ENCODE data around the gene LYZ.

DNA sequence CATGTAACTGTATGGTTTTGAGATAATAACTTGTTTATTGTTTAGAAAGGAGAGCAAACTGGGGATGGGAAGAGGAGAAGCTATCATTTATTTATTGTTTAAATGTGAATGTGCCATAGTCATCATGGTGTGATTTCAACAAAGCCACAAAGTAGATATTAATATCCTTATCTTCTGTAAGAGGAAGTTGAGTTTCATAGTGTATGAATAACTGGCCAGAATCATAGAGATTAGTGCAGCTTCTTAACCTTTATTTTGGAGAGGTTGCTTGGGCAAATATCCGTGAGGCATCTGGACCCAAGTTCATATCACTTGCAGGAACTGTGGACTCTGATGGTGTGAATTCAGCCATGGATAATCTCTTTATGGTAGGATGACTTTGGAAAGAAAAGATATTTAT lies 26.8 kb upstream of the LYZ start:
- TF ChIP-seq FOS (IDR thresholded peaks at IDR 0.05; ENCODE audit: borderline replicate concordance, insufficient read depth, low read length) (no peak), POLR2AphosphoS5 (IDR thresholded peaks at IDR 0.05; ENCODE audit: insufficient read depth, low read depth, low read length) (no peak), MYC (IDR thresholded peaks at IDR 0.05; ENCODE audit: low read depth, low read length) (no peak), POLR2A (IDR thresholded peaks at IDR 0.05; ENCODE audit: low read depth, low read length) (no peak)
- TF ChIP-seq, protein P1, sequence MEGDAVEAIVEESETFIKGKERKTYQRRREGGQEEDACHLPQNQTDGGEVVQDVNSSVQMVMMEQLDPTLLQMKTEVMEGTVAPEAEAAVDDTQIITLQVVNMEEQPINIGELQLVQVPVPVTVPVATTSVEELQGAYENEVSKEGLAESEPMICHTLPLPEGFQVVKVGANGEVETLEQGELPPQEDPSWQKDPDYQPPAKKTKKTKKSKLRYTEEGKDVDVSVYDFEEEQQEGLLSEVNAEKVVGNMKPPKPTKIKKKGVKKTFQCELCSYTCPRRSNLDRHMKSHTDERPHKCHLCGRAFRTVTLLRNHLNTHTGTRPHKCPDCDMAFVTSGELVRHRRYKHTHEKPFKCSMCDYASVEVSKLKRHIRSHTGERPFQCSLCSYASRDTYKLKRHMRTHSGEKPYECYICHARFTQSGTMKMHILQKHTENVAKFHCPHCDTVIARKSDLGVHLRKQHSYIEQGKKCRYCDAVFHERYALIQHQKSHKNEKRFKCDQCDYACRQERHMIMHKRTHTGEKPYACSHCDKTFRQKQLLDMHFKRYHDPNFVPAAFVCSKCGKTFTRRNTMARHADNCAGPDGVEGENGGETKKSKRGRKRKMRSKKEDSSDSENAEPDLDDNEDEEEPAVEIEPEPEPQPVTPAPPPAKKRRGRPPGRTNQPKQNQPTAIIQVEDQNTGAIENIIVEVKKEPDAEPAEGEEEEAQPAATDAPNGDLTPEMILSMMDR (IDR thresholded peaks at IDR 0.05; ENCODE audit: extremely low read depth in 1 of 2, insufficient read depth in 1 of 2, low read depth in 1 of 2, low read length in 2 of 2), result no peak
- TF ChIP-seq, protein P2, sequence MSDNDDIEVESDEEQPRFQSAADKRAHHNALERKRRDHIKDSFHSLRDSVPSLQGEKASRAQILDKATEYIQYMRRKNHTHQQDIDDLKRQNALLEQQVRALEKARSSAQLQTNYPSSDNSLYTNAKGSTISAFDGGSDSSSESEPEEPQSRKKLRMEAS (IDR thresholded peaks at IDR 0.05; ENCODE audit: insufficient read depth, insufficient read length), result no peak
